HepG2 (cell line): ENCODE measurements around the gene CSPG5. TPM values are rescaled to one million over a fixed set of nuclear protein-coding genes. Genes with fewer than 3 reads are reported as not detected.

Source experiments
- AHR ChIP-seq: IDR thresholded peaks from 2 replicates; pipeline ENCODE4 v1.6.1; 2018; ENCODE audit warnings: missing genetic modification reagents, missing compliant biosample characterization
- CERS6 ChIP-seq: sonication (generic); formaldehyde crosslinking; IDR thresholded peaks from 2 replicates; pipeline ENCODE4 v1.5.0; 2020; ENCODE audit warnings: missing genetic modification reagents
- ELF4 ChIP-seq: sonication (generic); formaldehyde crosslinking; IDR thresholded peaks from 2 replicates; pipeline ENCODE4 v1.5.0; 2020; ENCODE audit warnings: missing genetic modification reagents, mild to moderate bottlenecking, moderate library complexity, borderline replicate concordance
- MAF1 ChIP-seq: sonication (generic); formaldehyde crosslinking; IDR thresholded peaks from 2 replicates; pipeline ENCODE4 v1.5.0; 2020; ENCODE audit warnings: missing genetic modification reagents, borderline replicate concordance
- RAD21 ChIP-seq: fragments of 450-650 bp; formaldehyde crosslinking; IDR thresholded peaks from 2 replicates; pipeline ENCODE4 v1.5.0; 2020; ENCODE audit warnings: mild to moderate bottlenecking
- RARG ChIP-seq: sonication (generic); formaldehyde crosslinking; IDR thresholded peaks from 2 replicates; pipeline ENCODE4 v1.4.0; 2020; ENCODE audit warnings: low read depth, mild to moderate bottlenecking, missing genetic modification reagents
- RBM39 ChIP-seq: fragments of 200-400 bp; formaldehyde crosslinking; IDR thresholded peaks from one replicate; pipeline ENCODE4 v1.6.1; 2018; ENCODE audit warnings: antibody characterized with exemption, mild to moderate bottlenecking, low read depth, low read length; ENCODE audit not compliant: poor library complexity, severe bottlenecking
- RCOR2 ChIP-seq: IDR thresholded peaks from 2 replicates; pipeline ENCODE4 v1.6.1; 2016; ENCODE audit warnings: missing biosample characterization, missing genetic modification reagents
- SETDB1 ChIP-seq: sonication (generic); formaldehyde crosslinking; IDR thresholded peaks from 2 replicates; pipeline ENCODE4 v1.5.1; 2020; ENCODE audit warnings: missing genetic modification reagents, mild to moderate bottlenecking, borderline replicate concordance
- TCF7L2 ChIP-seq: IDR thresholded peaks from 2 replicates; pipeline ENCODE4 v1.6.1; 2011; ENCODE audit warnings: mild to moderate bottlenecking, low read depth, low read length, moderate library complexity
- ZBTB2 ChIP-seq: sonication (generic); formaldehyde crosslinking; IDR thresholded peaks from 2 replicates; pipeline ENCODE4 v1.8.0; 2022; ENCODE audit warnings: low read depth, missing genetic modification reagents
- ZBTB21 ChIP-seq: sonication (generic); formaldehyde crosslinking; IDR thresholded peaks from 2 replicates; pipeline ENCODE4 v1.4.0; 2020; ENCODE audit warnings: missing genetic modification reagents
- ZNF44 ChIP-seq: sonication (generic); formaldehyde crosslinking; IDR thresholded peaks from 2 replicates; pipeline ENCODE4 v1.5.1; 2020; ENCODE audit warnings: mild to moderate bottlenecking, missing genetic modification reagents
- ZNF780A ChIP-seq: sonication (generic); formaldehyde crosslinking; IDR thresholded peaks from 2 replicates; pipeline ENCODE4 v1.8.0; 2022; ENCODE audit warnings: mild to moderate bottlenecking, missing genetic modification reagents, moderate library complexity
- polyA plus RNA-seq, 8 experiments: library from polyadenylated mRNA; depleted of rRNA in 3 of 8; stranded (reverse) in 7 of 8; unstranded in 1 of 8; fragments of >200 nt; fragmentation: Illumina TruSeq in 4 of 8; extraction: Trizol in 4 of 8; gene quantifications; 2 replicates each; pipeline versions ENCODE4 v1.2.1 to v1.2.3, GENCODE V29; 2011 to 2016; ENCODE audit warnings: low read depth in 4 of 8, missing spikeins in 1 of 8, mixed read lengths in 1 of 8; ENCODE audit not compliant: insufficient read depth in 1 of 8
- total RNA-seq, 5 experiments: library from RNA; depleted of rRNA; stranded (reverse); fragments of >200 nt; fragmentation: Illumina TruSeq; extraction: Trizol; gene quantifications; 2 replicates each; pipeline ENCODE4 v1.2.3, GENCODE V29; 2016; ENCODE audit warnings: low read depth in 1 of 5
- TF ChIP-seq, protein P1 (sequence below): sonication (generic); formaldehyde crosslinking; IDR thresholded peaks from 2 replicates; pipeline ENCODE4 v1.4.0; 2020; ENCODE audit warnings: missing genetic modification reagents
- TF ChIP-seq, protein P2 (sequence below): sonication (generic); formaldehyde crosslinking; conservative IDR thresholded peaks from 2 replicates; pipeline ENCODE4 v1.5.0; 2020; ENCODE audit warnings: missing genetic modification reagents
- TF ChIP-seq, protein P3 (sequence below): sonication (generic); formaldehyde crosslinking; IDR thresholded peaks from 2 replicates; pipeline ENCODE4 v1.5.0; 2020; ENCODE audit warnings: mild to moderate bottlenecking, missing genetic modification reagents, moderate library complexity
- TF ChIP-seq, protein P4 (sequence below): sonication (generic); formaldehyde crosslinking; IDR thresholded peaks from 2 replicates; pipeline ENCODE4 v1.4.0; 2020; ENCODE audit warnings: low read depth, mild to moderate bottlenecking, missing genetic modification reagents

The CSPG5 gene
- total and polyA plus RNA-seq, 2 of the 13 experiments (the other 11 are each of a cell fraction or from before 2014, with no cell fraction given), result 0.07 to 0.15 TPM

- TF ChIP-seq, protein P1, sequence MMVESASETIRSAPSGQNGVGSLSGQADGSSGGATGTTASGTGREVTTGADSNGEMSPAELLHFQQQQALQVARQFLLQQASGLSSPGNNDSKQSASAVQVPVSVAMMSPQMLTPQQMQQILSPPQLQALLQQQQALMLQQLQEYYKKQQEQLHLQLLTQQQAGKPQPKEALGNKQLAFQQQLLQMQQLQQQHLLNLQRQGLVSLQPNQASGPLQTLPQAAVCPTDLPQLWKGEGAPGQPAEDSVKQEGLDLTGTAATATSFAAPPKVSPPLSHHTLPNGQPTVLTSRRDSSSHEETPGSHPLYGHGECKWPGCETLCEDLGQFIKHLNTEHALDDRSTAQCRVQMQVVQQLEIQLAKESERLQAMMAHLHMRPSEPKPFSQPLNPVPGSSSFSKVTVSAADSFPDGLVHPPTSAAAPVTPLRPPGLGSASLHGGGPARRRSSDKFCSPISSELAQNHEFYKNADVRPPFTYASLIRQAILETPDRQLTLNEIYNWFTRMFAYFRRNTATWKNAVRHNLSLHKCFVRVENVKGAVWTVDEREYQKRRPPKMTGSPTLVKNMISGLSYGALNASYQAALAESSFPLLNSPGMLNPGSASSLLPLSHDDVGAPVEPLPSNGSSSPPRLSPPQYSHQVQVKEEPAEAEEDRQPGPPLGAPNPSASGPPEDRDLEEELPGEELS (CRISPR knock-in tag), result no peak; the same call in 1 of the 2 replicates
- TF ChIP-seq ELF4 (CRISPR knock-in tag) (no peak), SETDB1 (CRISPR knock-in tag) (no peak), AHR (CRISPR knock-in tag) (peak; percentile 84; the same call in 1 of the 2 replicates), RARG (CRISPR knock-in tag) (no peak), RBM39 (peak; percentile 74), RAD21 (peak; percentile 83), ZBTB21 (CRISPR knock-in tag) (no peak), ZNF44 (CRISPR knock-in tag) (0 out of 2 replicates have a peak, but pooled peaks have one; percentile 79), RCOR2 (CRISPR knock-in tag) (no peak), CERS6 (CRISPR knock-in tag) (no peak), ZBTB2 (CRISPR knock-in tag) (no peak), MAF1 (CRISPR knock-in tag) (peak; percentile 74; the same call in 1 of the 2 replicates), ZNF780A (CRISPR knock-in tag) (no peak; the same call in 1 of the 2 replicates), TCF7L2 (no peak)
- TF ChIP-seq, protein P2, sequence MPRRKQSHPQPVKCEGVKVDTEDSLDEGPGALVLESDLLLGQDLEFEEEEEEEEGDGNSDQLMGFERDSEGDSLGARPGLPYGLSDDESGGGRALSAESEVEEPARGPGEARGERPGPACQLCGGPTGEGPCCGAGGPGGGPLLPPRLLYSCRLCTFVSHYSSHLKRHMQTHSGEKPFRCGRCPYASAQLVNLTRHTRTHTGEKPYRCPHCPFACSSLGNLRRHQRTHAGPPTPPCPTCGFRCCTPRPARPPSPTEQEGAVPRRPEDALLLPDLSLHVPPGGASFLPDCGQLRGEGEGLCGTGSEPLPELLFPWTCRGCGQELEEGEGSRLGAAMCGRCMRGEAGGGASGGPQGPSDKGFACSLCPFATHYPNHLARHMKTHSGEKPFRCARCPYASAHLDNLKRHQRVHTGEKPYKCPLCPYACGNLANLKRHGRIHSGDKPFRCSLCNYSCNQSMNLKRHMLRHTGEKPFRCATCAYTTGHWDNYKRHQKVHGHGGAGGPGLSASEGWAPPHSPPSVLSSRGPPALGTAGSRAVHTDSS (CRISPR knock-in tag), result no peak
- TF ChIP-seq, protein P3, sequence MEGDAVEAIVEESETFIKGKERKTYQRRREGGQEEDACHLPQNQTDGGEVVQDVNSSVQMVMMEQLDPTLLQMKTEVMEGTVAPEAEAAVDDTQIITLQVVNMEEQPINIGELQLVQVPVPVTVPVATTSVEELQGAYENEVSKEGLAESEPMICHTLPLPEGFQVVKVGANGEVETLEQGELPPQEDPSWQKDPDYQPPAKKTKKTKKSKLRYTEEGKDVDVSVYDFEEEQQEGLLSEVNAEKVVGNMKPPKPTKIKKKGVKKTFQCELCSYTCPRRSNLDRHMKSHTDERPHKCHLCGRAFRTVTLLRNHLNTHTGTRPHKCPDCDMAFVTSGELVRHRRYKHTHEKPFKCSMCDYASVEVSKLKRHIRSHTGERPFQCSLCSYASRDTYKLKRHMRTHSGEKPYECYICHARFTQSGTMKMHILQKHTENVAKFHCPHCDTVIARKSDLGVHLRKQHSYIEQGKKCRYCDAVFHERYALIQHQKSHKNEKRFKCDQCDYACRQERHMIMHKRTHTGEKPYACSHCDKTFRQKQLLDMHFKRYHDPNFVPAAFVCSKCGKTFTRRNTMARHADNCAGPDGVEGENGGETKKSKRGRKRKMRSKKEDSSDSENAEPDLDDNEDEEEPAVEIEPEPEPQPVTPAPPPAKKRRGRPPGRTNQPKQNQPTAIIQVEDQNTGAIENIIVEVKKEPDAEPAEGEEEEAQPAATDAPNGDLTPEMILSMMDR (CRISPR knock-in tag), result peak; percentile 87
- TF ChIP-seq, protein P4, sequence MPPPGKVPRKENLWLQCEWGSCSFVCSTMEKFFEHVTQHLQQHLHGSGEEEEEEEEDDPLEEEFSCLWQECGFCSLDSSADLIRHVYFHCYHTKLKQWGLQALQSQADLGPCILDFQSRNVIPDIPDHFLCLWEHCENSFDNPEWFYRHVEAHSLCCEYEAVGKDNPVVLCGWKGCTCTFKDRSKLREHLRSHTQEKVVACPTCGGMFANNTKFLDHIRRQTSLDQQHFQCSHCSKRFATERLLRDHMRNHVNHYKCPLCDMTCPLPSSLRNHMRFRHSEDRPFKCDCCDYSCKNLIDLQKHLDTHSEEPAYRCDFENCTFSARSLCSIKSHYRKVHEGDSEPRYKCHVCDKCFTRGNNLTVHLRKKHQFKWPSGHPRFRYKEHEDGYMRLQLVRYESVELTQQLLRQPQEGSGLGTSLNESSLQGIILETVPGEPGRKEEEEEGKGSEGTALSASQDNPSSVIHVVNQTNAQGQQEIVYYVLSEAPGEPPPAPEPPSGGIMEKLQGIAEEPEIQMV (CRISPR knock-in tag), result no peak; the same call in 1 of the 2 replicates
Measured at GRCh38 chr3:47513125-47513929, 65.3 kb downstream of the CSPG5 start, which contains the start of gene ELP6 (continued).
